Esophagus (tissue), 2 donors: ENCODE data around the gene TRIM50. TPM values are rescaled to one million over a fixed set of nuclear protein-coding genes. Genes with fewer than 3 reads are reported as not detected.
"Not testable (repeated sequence)": the region's sequence is repeated elsewhere in the genome, so short reads cannot be mapped to it uniquely, and the experiment has no call there.

ENCODE experiments used
- H3K27ac ChIP-seq, 2 donors: one replicate each; pipeline ENCODE4 v1.5.1; 2013; ENCODE audit warnings: low read depth in 2 of 2, mild to moderate bottlenecking in 2 of 2, inconsistent platforms in 1 of 2, low read length in 1 of 2, moderate library complexity in 1 of 2
- H3K27me3 ChIP-seq, 2 donors: one replicate each; pipeline ENCODE4 v1.6.1; 2013; ENCODE audit warnings: low read length in 2 of 2, control low read depth in 1 of 2, mild to moderate bottlenecking in 1 of 2; ENCODE audit not compliant: insufficient read depth in 2 of 2, control insufficient read depth in 1 of 2
- H3K36me3 ChIP-seq, 2 donors: one replicate each; pipeline ENCODE4 v1.6.1; 2013; ENCODE audit warnings: low read length in 1 of 2; ENCODE audit not compliant: control insufficient read depth in 2 of 2, insufficient read depth in 2 of 2
- H3K4me1 ChIP-seq, 2 donors: one replicate each; pipeline ENCODE4 v1.6.1; 2013; ENCODE audit warnings: low read length in 1 of 2; ENCODE audit not compliant: control insufficient read depth in 2 of 2, insufficient read depth in 2 of 2
- H3K4me3 ChIP-seq, 2 donors: one replicate each; pipeline ENCODE4 v1.5.1; 2013; ENCODE audit warnings: low read length in 2 of 2, mild to moderate bottlenecking in 2 of 2, low read depth in 1 of 2, moderate library complexity in 1 of 2
- H3K9me3 ChIP-seq, 2 donors: one replicate each; pipeline ENCODE4 v1.6.1; 2013; ENCODE audit warnings: mild to moderate bottlenecking in 2 of 2, low read depth in 1 of 2, low read length in 1 of 2, moderate library complexity in 1 of 2; ENCODE audit not compliant: control insufficient read depth in 2 of 2, insufficient read depth in 1 of 2
- WGBS, 2 donors: extraction: QIAGEN DNeasy Blood & Tissue Kit; methylation state at CpG; one replicate each; pipeline ENCODE4 v1.1.7; 2013; 5-methylcytosine and 5-hydroxymethylcytosine counted together
- polyA plus RNA-seq, 2 donors: library from polyadenylated mRNA; stranded (reverse); fragments of 200-250 nt; gene quantifications; one replicate each; pipeline ENCODE4 v1.2.3, GENCODE V29; 2013
- donor health status: healthy with polysubstance abuse.
- donor health status: Bipolar disorder and iron deficiency.

Gene TRIM50
- polyA plus RNA-seq, 2 donors, result 0.02 TPM; not detected in 1

GRCh38 chr7:73323434-73324080 lies 4.3 kb downstream of the TRIM50 start:
- not testable (repeated sequence) for H3K4me1 ChIP-seq, H3K27me3 ChIP-seq, H3K36me3 ChIP-seq, H3K27ac ChIP-seq, H3K9me3 ChIP-seq, H3K4me3 ChIP-seq
- WGBS, 2 donors, result 79 to 87% methylated on average over 5 of the region's 5 CpGs

GRCh38 chr7:73320009-73320408 lies 7.9 kb downstream of the TRIM50 start:
- not testable (repeated sequence) for H3K36me3 ChIP-seq, H3K27me3 ChIP-seq, H3K4me3 ChIP-seq, H3K4me1 ChIP-seq, H3K9me3 ChIP-seq, H3K27ac ChIP-seq
- 63 to 84% methylated on average over 9 of the region's 9 CpGs for WGBS, 2 donors

- H3K4me1 ChIP-seq, H3K4me3 ChIP-seq, H3K9me3 ChIP-seq, H3K27me3 ChIP-seq, H3K36me3 ChIP-seq, H3K27ac ChIP-seq: not testable (repeated sequence)
- WGBS, 2 donors, result 73 to 74% methylated on average over 9 of the region's 9 CpGs
Measured at GRCh38 chr7:73319541-73319940, 8.3 kb downstream of the TRIM50 start.

- H3K36me3 ChIP-seq, H3K9me3 ChIP-seq, H3K27me3 ChIP-seq, H3K27ac ChIP-seq, H3K4me3 ChIP-seq, H3K4me1 ChIP-seq: not testable (repeated sequence)
- 81 to 88% methylated on average over 14 to 18 of the region's 18 CpGs for WGBS, 2 donors
Measured at GRCh38 chr7:73318656-73319204, 9.2 kb downstream of the TRIM50 start.

- H3K27ac ChIP-seq, result no peak overlapping the region
- H3K36me3 ChIP-seq, result no peaks in the 10 kb centered on the region
- H3K27me3 ChIP-seq, result no peaks in the 10 kb centered on the region
- 84% methylated on average over 9 of the region's 9 CpGs for WGBS, 2 donors
- H3K4me1 ChIP-seq, result no peaks in the 10 kb centered on the region
- no peaks in the 10 kb centered on the region for H3K9me3 ChIP-seq
- H3K4me3 ChIP-seq, result no peak overlapping the region
Measured at GRCh38 chr7:73316521-73316920, 11.4 kb downstream of the TRIM50 start.

GRCh38 chr7:73314271-73314670 lies 13.6 kb downstream of the TRIM50 start:
- no peak overlapping the region for H3K4me3 ChIP-seq
- no peak overlapping the region for H3K27ac ChIP-seq
- WGBS, 2 donors, result 87 to 89% methylated on average over 5 of the region's 5 CpGs
- no peaks in the 10 kb centered on the region for H3K36me3 ChIP-seq
- no peaks in the 10 kb centered on the region for H3K4me1 ChIP-seq
- H3K9me3 ChIP-seq, result no peaks in the 10 kb centered on the region
- no peaks in the 10 kb centered on the region for H3K27me3 ChIP-seq

- 74 to 91% methylated on average over 4 of the region's 4 CpGs for WGBS, 2 donors
- no peaks in the 10 kb centered on the region for H3K27me3 ChIP-seq
- no peaks in the 10 kb centered on the region for H3K36me3 ChIP-seq
- H3K4me3 ChIP-seq, result no peak overlapping the region
- H3K9me3 ChIP-seq, result no peaks in the 10 kb centered on the region
- H3K27ac ChIP-seq, result no peak overlapping the region
- peaks cover 0 to 3% of the 10 kb centered on the region in 2 donors for H3K4me1 ChIP-seq
Measured at GRCh38 chr7:73313521-73313906, 14.4 kb downstream of the TRIM50 start.

- Histone ChIP-seq H3K27me3 (no peaks in the 10 kb centered on the region), H3K27ac (no peak overlapping the region), H3K9me3 (no peaks in the 10 kb centered on the region), H3K36me3 (no peaks in the 10 kb centered on the region), H3K4me3 (no peak overlapping the region), H3K4me1 (peaks cover 0 to 3% of the 10 kb centered on the region in 2 donors)
- WGBS, 2 donors, result 93 to 95% methylated on average over 47 to 48 of the region's 48 CpGs
Measured at GRCh38 chr7:73312831-73313520, 14.9 kb downstream of the TRIM50 start.

- WGBS, 2 donors, result 79 to 88% methylated on average over 7 of the region's 7 CpGs
Measured at GRCh38 chr7:73311421-73311820, 16.5 kb downstream of the TRIM50 start.

More at GRCh38 chr7:73311421-73311820, 16.5 kb downstream of the TRIM50 start:
- not testable (repeated sequence) for H3K9me3 ChIP-seq, H3K27ac ChIP-seq, H3K27me3 ChIP-seq, H3K4me1 ChIP-seq, H3K4me3 ChIP-seq, H3K36me3 ChIP-seq
